Spleen (tissue), 7 donors: Measurements from ENCODE around the gene PDGFA.

Experiments
- CTCF ChIP-seq, 11 experiments: fragments of 200-600 bp in 7 of 11; fragments of 450-650 bp in 4 of 11; sonication (generic) in 4 of 11; IDR thresholded peaks in 8 of 11; conservative IDR thresholded peaks in 3 of 11; 1 replicate in 7 of 11; 2 replicates in 4 of 11; pipeline versions ENCODE4 v1.4.0 to v1.8.0; 2016 to 2021; ENCODE audit warnings: antibody characterized with exemption in 11 of 11, inconsistent platforms in 4 of 11, mild to moderate bottlenecking in 1 of 11
- POLR2A ChIP-seq, 3 donors: fragments of 450-650 bp; IDR thresholded peaks; one replicate each; pipeline ENCODE4 v1.5.1; 2017; ENCODE audit warnings: antibody characterized with exemption in 3 of 3, mild to moderate bottlenecking in 1 of 3
- donor health status: DM: no; HTN: no; CAD: no; lungs with moderate emphysema.
- donor health status: DM: no; HTN: no; CAD: no.
- donor health status: DM: no; HTN: no; CAD: no.

GRCh38 chr7:556291-556826 is 36.7 kb upstream of the PDGFA start:
- TF ChIP-seq CTCF (IDR thresholded peaks at IDR 0.05 in 8 of 11, conservative IDR thresholded peaks at IDR 0.05 in 3 of 11), result no peak
- no peak for TF ChIP-seq POLR2A (IDR thresholded peaks at IDR 0.05)
